ENCODE data around the gene KLK12.

KLK12 gene

GRCh38 chr19:51063664-51064063 lies 28.9 kb upstream of the KLK12 start:
- Histone ChIP-seq H3K27ac (ENCODE audit: low read length) (no peak overlapping the region), H3K27me3 (replicated peaks; ENCODE audit: insufficient read depth, low read length) (peaks cover 21% of the 10 kb centered on the region), H3K4me2 (ENCODE audit: low read depth, low read length) (no peak overlapping the region), H3K4me1 (ENCODE audit: low read length) (no peaks in the 10 kb centered on the region), H2AFZ (ENCODE audit: low read length) (no peak overlapping the region), H3K9me2 (replicated peaks; ENCODE audit: insufficient read depth, low read length) (no peaks in the 10 kb centered on the region), H3K79me2 (ENCODE audit: low read length) (no peaks in the 10 kb centered on the region), H3K36me3 (replicated peaks; ENCODE audit: insufficient read depth, low read length) (no peaks in the 10 kb centered on the region), H3K4me3 (ENCODE audit: low read length) (no peak overlapping the region), H3K9ac (ENCODE audit: low read length) (no peak overlapping the region), H3K9me3 (replicated peaks; ENCODE audit: insufficient read depth, low read length) (no peaks in the 10 kb centered on the region), H3F3A (ENCODE audit: insufficient read depth, low read length) (no peaks in the 10 kb centered on the region), H4K20me1 (ENCODE audit: insufficient read depth, low read length) (no peaks in the 10 kb centered on the region)
- TF ChIP-seq EZH2 (optimal IDR thresholded peaks at IDR 0.05; ENCODE audit: low read depth, low read length) (no peak), CTCF (IDR thresholded peaks at IDR 0.05; ENCODE audit: low read length) (no peak), EZH2phosphoT487 (IDR thresholded peaks at IDR 0.05; ENCODE audit: low read length) (no peak)
- DNase-seq: no peak

- Histone ChIP-seq H3K79me2 (ENCODE audit: low read length) (no peaks in the 10 kb centered on the region), H3K9me3 (replicated peaks; ENCODE audit: insufficient read depth, low read length) (no peaks in the 10 kb centered on the region)
Measured at GRCh38 chr19:51060973-51061372, 26.2 kb upstream of the KLK12 start.

GRCh38 chr19:51060336-51060735 lies 25.5 kb upstream of the KLK12 start:
- no peak overlapping the region for H3K4me3 ChIP-seq (ENCODE audit: low read length)
- H4K20me1 ChIP-seq (ENCODE audit: insufficient read depth, low read length): no peaks in the 10 kb centered on the region
- H3F3A ChIP-seq (ENCODE audit: insufficient read depth, low read length): no peaks in the 10 kb centered on the region
- H3K36me3 ChIP-seq (replicated peaks; ENCODE audit: insufficient read depth, low read length): no peaks in the 10 kb centered on the region
- no peak for TF ChIP-seq EZH2 (optimal IDR thresholded peaks at IDR 0.05; ENCODE audit: low read depth, low read length)
- TF ChIP-seq CTCF (IDR thresholded peaks at IDR 0.05; ENCODE audit: low read length): no peak
- no peak for TF ChIP-seq EZH2phosphoT487 (IDR thresholded peaks at IDR 0.05; ENCODE audit: low read length)
- no peaks in the 10 kb centered on the region for H3K79me2 ChIP-seq (ENCODE audit: low read length)
- DNase-seq: no peak
- no peaks in the 10 kb centered on the region for H3K4me1 ChIP-seq (ENCODE audit: low read length)
- no peaks in the 10 kb centered on the region for H3K9me2 ChIP-seq (replicated peaks; ENCODE audit: insufficient read depth, low read length)
- H3K27me3 ChIP-seq (replicated peaks; ENCODE audit: insufficient read depth, low read length): peaks cover 23% of the 10 kb centered on the region
- no peak overlapping the region for H3K9ac ChIP-seq (ENCODE audit: low read length)
- H2AFZ ChIP-seq (ENCODE audit: low read length): no peak overlapping the region
- no peak overlapping the region for H3K27ac ChIP-seq (ENCODE audit: low read length)
- no peaks in the 10 kb centered on the region for H3K9me3 ChIP-seq (replicated peaks; ENCODE audit: insufficient read depth, low read length)
- no peak overlapping the region for H3K4me2 ChIP-seq (ENCODE audit: low read depth, low read length)

More at GRCh38 chr19:51060973-51061372, 26.2 kb upstream of the KLK12 start:
- no peak overlapping the region for H2AFZ ChIP-seq (ENCODE audit: low read length)
- no peaks in the 10 kb centered on the region for H3K4me1 ChIP-seq (ENCODE audit: low read length)
- no peaks in the 10 kb centered on the region for H4K20me1 ChIP-seq (ENCODE audit: insufficient read depth, low read length)
- TF ChIP-seq EZH2phosphoT487 (IDR thresholded peaks at IDR 0.05; ENCODE audit: low read length): no peak
- no peak for TF ChIP-seq EZH2 (optimal IDR thresholded peaks at IDR 0.05; ENCODE audit: low read depth, low read length)
- no peak for TF ChIP-seq CTCF (IDR thresholded peaks at IDR 0.05; ENCODE audit: low read length)
- no peak overlapping the region for H3K27ac ChIP-seq (ENCODE audit: low read length)
- no peak overlapping the region for H3K4me3 ChIP-seq (ENCODE audit: low read length)
- no peaks in the 10 kb centered on the region for H3K9me2 ChIP-seq (replicated peaks; ENCODE audit: insufficient read depth, low read length)
- no peak overlapping the region for H3K4me2 ChIP-seq (ENCODE audit: low read depth, low read length)
- peaks cover 24% of the 10 kb centered on the region for H3K27me3 ChIP-seq (replicated peaks; ENCODE audit: insufficient read depth, low read length)
- no peak overlapping the region for H3K9ac ChIP-seq (ENCODE audit: low read length)
- no peaks in the 10 kb centered on the region for H3K36me3 ChIP-seq (replicated peaks; ENCODE audit: insufficient read depth, low read length)
- DNase-seq: no peak
- H3F3A ChIP-seq (ENCODE audit: insufficient read depth, low read length): no peaks in the 10 kb centered on the region
